ENCODE results near the gene R3HDM1.
"Not testable (repeated sequence)": the region's sequence is repeated elsewhere in the genome, so short reads cannot be mapped to it uniquely, and the experiment has no call there.

R3HDM1 gene

DNA sequence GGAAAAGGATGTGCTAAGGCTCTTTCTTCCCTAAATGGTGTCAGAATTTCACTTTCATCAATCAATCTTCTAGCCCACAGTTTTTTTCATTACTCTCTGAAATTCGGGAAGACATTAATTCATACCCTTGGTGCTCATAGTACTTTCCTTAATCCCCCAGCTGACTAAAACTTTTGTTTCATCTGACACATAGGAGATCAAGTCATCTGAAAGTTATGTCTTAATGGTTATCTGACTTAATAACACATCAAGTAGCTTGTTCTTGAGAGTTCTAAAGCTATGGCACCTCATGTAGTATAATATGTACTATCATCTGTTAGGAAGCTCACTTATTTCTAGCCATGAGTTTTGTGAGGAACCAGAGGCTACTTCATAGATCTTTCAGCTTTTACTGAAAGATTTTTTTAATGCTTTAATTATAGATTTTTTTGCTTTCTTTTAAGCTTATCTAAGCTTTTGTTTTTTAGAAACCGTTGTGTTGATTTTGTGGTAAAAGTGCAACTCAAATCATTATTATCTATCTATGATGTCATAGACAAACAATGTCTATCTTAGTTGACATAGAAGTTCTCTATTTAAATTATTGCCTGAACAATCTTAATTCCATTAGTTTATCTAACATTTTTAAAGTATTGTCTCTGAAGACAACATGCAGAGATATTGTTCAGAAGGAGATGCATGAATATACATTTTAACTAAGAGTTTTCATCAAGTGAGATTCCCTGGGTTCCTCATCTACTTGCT, 116.7 kb downstream of the R3HDM1 start:
- no peak for DNase-seq

DNA sequence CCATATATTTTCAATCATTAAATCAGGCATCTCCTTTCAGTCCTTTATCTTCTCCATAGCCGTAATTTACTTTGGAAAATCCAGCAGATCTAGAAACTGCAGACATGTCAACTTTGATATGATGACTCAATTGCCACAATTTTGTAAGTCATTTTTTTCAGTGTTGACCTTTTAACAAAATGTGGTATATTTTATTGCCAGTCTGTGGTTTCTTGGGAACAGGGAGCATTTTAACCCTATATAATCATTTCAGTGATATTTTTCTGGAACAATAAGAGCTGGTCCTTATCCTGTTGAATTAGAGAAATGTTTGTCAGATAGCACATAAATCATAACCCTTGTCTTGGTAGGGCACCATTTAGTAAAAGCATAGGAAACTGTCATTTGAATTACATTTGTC, 119.4 kb downstream of the R3HDM1 start:
- no peak for DNase-seq

DNA sequence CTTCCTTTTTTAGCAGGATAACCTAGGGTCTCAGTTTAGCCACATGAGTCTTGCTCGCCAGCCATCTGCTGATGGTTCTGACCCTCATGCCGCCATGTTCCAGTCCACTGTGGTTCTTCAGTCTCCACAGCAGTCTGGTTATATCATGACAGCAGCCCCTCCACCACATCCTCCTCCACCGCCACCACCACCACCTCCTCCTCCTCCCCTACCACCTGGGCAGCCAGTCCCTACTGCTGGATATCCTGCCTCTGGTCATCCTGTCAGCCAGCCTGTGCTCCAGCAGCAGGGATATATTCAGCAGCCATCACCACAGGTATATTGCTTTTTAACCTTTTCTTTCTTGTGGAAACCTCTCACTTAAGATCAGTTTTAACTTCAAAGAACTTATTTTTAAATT, 120.4 kb downstream of the R3HDM1 start:
- no peak for DNase-seq

DNA sequence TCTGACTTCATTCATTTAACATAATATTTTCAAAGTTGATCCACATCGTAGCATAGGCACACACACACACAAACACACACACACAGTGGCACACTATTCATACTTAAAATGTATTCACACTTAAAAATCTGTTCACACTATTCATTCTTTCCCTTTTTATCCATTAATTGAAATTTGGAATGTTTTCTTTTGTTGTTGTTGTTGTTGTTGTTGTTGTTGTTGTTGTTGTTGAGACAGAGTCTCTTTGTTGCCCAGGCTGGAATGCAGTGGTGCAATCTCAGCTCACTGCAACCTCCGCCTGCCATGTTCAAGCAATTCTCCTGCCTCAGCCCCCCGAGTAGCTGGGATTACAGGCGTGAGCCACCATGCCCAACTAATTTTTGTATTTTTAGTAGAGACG, 123.0 kb downstream of the R3HDM1 start:
- DNase-seq, result not testable (repeated sequence)

DNA sequence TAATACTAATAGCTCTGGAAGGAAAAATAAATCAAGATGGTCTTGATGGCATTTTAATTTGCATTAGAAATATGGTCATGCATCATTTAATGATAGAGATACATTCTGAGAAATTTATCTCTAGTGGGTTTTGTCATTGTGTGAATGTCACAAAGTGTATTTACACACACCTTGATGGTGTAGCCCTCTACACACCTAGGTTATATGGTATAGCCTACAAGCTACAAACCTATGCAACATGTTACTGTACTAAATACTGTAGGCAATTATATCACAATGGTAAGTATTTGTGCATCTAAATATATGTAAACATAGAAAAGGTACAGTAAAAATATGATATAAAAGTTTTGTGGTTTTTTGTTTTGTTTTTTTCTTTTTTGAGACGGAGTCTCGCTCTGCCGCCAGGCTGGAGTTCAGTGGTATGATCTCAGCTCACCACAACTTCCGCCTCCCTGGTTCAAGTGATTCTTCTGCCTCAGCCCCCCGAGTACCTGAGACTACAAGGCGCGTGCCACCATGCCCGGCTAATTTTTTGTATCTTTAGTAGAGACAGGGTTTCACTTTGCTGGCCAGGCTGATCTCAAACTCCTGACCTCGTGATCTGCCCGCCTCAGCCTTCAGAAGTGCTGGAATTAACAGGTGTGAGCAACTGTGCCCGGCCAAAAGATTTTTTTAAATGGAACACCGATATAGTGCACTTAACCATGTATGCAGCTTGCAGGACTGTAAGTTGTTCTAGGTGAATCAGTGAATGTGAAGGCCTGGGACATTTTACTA, 126.7 kb downstream of the R3HDM1 start:
- DNase-seq, result no peak

DNA sequence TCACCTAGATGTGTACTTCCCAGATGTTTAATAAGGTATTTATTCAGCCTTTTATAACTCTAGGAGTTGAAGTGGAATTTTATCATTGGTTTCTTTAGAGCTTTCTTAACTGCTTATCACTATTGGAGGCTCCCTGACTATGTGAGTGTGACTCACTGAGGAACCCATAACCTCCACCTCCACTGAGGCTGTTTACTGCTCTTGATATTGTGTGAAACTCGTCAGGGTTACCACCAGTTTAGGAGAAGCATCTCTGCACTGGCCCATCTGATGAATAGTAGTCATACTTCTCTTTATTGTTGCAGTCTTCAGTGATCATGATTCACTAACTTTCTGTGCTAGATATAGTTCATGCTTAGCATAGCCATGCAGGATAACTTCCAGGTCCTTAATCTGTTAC, 130.8 kb downstream of the R3HDM1 start:
- DNase-seq, result no peak

DNA sequence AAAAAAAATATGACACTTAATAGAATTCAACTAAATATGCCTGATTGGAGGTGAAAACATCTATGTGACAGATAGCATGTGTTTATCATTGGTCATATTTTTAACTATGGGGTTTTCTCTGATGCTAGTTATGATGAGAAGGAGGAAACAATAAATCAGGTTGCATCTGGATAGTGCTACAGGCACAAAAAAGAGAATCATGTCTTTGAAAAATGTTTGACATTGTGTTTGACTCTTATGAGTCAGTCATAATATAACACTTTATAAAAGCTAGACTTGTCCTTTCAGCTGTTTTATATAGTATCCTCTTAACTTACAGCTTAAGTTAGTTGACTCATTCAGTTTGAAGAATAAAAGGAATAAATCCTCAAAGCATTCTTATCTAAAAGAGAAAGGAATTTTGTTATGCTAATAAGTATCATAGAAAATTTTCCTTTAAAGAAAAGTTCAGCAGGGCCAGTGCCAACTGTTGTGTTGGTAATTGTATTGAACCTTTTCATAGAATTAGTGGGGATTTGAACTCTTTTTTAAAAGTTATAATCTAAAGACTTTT, 131.9 kb downstream of the R3HDM1 start:
- no peak for DNase-seq

DNA sequence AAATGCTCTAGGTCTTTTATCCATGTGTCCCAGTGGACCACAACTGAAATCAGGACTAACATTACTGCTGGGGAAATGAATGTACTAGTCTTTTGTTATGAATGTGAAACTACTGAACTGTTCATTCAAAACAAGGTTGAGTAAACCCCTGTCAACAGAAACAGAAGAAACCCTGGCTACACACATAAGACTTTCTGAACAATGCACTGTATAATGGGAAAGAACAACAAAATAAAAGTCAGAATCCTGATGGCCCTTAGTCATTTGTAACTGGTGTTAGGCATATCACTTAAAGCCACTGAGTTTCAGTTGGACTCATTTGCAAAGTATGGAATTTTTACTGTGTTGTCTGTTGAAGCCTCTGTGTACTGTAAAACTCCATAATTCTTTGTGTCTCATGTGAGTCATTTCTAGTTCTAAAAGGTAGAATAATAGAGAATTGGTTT, 133.4 kb downstream of the R3HDM1 start:
- DNase-seq, result no peak

DNA sequence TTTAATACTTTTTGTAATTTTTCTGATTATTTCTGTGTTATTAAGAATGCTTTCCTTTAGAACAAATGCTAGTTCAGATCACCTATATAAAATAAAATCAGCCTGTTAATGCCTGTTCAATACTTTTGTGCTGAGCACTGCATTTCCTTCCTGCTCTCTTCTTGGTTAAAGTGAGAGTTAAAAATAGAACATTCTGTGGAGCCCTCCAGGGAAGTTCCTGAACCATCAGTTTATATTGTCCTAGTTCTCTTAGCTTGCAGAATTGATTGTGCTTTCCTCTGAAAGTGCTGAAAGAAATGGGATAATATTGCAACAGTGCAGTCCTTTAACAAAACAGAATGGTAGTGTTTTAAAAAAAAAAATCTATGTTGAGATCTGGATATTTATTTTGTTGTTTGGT, 135.8 kb downstream of the R3HDM1 start:
- no peak for DNase-seq

DNA sequence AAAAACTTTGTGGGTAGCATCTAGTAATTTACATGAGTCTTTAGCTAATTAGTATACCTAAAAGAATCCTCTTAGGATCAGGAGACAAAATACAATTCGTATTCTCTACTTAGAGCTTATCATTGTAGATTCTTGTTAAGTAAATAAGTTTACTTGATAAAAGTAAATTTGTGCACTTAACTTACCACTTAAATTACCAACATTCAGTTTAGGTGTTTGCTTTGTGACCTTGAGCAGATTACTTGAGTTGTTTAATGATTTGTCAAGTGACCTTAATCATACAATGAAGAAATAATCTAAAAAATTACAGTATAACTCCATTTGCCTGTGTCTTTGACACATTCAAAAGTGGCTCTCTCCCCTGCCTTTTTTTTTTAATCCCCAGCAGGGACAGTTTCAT, 143.2 kb downstream of the R3HDM1 start:
- no peak for DNase-seq

DNA sequence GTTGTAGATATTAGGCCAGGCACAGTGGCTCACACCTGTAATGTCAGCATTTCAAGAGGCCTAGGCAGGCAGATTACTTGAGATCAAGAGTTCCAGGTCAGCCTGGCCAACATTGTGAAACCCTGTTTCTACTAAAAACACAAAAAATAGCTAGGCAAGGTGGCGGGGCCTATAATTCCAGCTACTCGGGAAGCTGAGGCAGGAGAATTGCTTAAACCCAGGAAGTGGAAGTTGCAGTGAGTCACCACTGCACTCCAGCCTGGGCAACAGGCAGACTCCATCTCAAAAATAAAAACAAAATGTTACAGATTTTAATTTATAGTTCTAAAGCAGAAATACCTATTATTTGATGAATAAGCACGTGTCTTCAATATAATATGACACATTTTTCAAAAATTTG, 144.7 kb downstream of the R3HDM1 start:
- no peak for DNase-seq

DNA sequence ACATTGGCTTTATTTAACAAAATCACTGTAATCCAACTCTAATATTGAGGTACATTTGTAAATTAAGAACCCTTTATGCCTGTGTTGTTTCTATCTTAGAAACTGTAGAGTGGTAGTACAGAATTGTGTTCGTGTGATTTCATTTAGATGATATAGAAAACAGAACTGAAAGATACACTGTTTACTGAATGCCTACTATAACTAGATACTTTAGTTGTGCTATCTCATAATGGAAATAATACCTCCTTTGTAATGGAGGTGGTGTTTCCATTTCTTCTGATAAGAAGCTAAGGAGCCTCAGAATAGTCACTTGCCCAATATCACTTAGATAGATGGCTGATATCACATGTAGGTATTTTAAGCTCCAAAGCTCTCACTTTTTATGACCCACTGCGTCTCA, 147.8 kb downstream of the R3HDM1 start:
- no peak for DNase-seq

DNA sequence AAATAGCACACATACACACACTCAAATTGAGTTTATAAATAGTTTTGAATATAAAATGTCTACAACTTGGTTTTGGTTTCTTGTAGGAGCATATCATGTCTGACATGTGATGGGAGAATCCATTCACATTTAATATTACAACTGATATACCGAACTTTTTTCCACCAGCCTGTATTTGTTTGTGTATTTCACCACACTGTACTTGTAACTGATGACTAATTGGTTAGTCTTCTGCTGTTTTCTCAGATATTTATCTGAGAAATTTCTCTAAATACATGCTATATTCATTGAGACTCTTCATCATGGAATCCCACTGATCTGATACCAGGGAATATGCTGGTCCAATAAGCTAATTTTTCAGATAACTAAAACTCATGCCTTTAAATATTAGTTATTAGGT, 154.1 kb downstream of the R3HDM1 start:
- no peak for DNase-seq

DNA sequence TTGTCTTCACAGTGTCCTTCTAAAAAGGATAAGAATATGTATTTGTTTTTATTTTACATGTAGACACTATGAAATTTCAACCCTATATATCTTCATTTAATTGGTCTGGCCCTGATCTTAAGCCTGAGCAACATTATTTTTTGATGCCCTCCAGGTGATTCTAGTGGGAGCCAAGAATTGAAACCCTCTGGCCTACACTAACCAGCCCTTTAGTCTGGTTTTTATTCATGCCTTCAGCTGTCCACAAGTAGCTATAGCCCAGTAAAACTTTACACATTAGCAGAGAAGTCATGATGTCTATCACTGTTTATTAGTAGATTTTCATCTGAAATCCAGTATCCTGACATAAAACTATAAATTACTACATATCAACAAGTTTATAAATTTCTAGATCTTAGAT, 157.7 kb downstream of the R3HDM1 start:
- DNase-seq, result no peak

DNA sequence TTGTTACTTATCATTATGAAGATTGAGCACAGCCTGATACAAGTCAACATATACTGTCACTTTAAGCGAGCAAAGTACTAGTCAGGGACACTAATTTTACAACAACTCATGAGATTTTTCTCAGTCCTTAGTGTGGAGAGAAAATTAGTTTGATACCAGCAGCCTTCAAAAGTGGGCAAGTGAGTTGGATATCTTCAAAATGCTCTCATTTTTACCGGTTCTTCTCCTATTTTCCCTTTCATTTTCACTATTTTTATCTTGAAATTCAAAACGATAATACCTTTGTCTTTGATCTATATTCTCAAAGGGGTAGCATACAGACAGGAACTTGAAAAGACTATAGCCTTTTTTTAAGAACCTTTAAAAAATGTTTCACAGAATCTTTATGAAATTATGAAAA, 158.4 kb downstream of the R3HDM1 start:
- no peak for DNase-seq

DNA sequence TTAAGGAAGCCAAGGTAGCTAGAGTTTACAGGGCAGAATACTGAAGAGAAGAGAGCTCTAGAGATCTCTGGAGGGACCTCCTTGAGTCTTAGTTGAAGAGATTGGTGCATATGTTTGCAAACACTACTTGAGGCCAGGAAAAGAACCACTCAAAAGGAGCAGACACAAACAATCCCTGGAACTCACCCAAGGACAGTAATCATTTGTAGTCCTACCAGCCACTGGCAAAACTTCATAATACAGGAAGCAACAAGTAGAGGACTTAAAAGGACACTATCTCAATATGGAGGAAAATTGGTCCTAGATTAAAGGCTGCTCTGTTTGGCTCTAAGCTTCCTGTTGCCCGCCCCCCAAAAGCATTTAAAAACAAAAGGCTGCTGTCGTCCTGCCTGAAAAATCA, 163.4 kb downstream of the R3HDM1 start:
- no peak for DNase-seq

DNA sequence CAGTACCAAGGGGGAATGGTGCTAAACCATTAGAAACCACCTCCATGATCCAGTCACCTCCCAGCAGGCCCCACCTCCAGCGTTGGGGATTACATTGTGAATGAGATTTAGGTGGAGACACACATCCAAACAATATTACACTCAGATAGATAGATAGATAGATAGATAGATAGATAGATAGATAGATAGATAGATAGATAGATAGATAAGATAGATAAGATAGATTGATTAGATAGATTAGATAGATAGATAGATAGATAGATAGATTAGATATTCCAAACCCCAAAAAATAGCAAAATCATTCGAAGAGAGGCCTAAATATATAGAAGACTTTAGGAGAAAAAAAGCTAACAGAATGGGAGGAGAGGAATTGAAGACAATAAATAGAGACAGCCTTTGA, 167.6 kb downstream of the R3HDM1 start:
- no peak for DNase-seq

DNA sequence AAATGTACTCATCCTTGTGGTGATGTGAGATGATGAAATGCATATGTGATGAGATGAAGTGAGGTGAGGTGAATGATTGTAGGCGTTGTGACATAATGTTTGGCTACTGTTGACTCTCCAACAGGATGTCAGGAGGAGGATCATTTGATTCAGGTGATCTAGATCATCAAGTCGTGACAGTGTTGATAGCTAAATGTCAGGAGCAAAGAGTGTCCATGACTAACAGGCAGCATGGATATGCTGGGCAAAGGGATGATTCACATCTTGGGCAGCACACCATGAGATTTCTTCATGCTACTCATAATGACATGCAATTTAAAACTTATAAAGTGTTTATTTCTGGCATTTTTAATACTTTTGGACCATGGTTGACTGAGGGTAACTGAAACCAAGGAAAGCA, 170.2 kb downstream of the R3HDM1 start:
- DNase-seq, result no peak

DNA sequence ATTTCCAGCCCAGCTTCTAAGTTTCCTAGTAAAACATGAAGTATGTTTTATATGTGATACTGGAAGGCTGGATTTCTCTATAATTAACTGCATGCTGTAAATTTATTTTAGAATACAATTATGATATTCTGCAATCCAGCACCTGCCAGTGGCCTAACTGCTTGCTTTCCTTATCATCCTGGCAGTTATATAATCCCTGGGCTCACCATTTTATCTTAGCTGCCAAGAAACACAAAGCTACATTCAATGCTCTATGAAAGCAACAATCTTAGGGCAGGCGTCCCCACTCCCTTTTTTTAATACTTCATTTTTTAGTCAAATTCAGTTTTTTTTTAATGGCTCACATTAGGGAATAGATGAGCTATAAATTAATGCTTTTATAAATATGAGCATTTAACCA, 172.0 kb downstream of the R3HDM1 start:
- DNase-seq, result no peak

DNA sequence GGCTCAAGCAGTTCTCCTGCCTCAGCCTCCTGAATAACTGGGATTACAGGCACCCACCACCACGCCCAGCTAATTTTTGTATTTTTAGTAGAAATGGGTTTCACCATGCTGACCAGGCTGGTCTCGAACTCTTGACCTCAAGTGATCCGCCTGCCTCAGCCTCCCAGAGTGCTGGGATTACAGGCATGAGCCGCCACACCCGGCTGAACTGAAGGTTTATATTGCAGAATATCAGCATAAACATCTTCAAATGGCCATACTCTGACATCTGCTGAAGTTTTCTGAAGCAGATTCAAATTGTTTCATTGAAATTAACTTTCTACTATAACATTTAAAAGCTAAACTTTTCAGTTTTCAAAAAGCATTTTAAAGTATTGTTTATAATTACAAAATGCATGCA, 172.8 kb downstream of the R3HDM1 start:
- not testable (repeated sequence) for DNase-seq

DNA sequence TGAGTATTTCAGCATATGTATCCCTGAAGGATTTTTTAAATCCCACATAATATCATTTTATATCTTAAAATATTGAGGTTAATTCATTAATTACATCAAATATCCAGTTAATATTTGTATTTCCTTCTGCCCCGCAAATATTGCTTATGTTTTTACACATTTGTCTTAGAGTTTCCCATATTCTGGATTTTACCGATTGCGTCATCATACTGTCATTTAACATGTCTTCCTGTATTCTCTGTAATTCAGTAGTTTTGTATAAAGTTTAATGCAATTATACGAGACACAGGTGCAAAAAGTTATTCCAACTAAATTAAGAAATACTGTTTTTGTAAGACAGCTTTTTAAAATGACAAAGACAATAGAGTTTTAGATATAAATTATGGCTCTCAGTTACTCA, 176.9 kb downstream of the R3HDM1 start:
- no peak for DNase-seq

DNA sequence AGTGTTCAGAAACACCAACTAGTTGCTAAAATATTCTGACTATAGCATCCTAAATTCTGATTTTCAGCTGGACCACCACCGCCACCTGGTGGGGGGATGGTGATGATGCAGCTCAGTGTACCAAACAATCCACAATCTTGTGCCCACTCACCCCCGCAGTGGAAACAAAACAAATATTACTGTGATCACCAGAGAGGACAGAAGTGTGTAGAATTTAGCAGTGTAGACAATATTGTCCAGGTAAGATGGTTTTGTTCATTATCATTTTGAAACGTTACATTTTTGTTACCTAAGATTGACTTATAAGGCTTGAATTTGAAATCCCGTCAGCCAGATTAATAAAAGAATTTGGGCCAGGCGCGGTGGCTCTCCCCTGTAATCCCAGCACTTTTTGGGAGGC, 178.7 kb downstream of the R3HDM1 start:
- no peak for DNase-seq

DNA sequence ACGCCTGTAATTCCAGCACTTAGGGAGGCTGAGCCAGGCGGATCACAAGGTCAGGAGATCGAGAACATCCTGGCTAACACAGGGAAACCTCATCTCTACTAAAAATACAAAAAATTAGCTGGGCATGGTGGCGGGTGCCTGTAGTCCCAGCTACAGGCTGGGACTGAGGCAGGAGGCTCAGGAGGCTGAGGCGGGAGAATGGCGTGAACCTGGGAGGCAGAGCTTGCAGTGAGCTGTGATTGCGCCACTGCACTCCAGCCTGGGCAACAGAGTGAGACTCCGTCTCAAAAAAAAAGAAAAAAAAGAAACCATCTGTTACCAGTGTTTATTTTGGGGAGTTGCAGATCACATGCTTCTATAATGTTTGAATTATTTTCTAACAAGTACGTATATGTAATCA, 183.8 kb downstream of the R3HDM1 start:
- not testable (repeated sequence) for DNase-seq

DNA sequence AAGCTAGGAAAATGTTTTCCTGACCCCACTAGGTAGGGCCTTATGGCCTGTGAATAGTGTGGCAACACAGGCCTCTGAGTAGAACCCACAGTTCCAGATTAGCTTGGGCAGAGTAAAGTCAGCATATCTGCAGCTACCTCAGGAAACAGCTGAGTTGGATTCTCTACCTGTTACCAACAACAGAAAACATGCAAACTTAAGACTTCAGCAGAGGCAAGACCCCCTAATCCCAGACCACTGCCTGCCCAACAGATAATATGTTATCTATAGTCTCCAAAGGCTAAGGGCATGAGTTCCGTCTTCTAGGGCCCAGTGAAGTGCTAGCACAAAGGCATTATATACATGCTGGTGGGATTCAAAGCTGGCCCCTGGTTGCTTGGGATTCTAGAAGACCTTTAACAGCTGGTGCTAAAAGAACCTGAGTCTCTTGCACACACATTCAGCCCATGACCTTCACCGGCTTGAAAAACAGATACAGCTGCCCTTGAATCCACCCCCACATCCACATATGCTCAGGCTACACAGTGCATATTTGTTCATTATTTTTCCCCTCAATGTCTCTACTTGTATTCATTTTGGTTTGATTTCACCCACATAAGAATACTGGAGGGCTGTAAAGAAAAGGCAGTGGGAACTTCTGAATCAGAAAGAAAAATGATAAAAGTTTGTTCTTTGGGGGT, 196.9 kb downstream of the R3HDM1 start:
- no peak for DNase-seq
